ENCODE results near the gene VPS37B. TPM values are rescaled to one million over a fixed set of nuclear protein-coding genes. Genes with fewer than 3 reads are reported as not detected.

VPS37B gene
- total RNA-seq, 1 donor from 2014 or later = 16.0 TPM

DNA sequence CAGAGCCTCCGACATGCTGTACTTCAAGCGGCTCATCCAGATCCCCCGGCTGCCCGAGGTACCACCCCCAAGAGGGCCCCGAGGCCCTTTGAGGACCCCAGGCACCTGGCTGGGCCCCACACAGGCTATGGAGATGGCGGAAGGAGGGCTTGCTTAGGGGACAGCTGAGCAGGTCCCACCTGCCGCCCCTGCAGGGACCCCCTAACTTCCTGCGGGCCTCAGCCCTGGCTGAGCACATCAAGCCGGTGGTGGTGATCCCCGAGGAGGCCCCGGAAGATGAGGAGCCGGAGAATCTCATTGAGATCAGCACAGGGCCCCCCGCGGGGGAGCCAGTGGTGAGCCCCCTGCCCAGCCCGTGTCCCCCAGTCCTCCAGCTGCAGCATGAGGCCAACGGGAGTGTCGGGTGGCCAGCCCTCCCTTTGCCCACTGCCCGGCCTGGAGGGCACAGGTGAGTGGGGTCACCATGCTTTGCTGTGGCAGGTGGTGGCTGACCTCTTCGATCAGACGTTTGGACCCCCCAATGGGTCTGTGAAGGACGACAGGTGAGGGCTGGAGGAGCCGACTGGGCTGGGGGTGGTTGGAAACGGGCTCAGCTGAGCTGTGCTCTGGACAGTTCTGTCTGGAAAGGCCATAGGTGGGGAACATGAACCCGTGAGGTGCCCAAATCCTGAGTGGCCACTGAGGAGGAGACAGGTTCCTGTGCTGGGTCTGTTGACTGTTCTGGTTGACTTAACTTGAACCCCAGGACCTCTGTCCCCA, 40.7 kb downstream of the VPS37B start:
- intact Hi-C loops (cut with micrococcal nuclease) = no loop called here

DNA sequence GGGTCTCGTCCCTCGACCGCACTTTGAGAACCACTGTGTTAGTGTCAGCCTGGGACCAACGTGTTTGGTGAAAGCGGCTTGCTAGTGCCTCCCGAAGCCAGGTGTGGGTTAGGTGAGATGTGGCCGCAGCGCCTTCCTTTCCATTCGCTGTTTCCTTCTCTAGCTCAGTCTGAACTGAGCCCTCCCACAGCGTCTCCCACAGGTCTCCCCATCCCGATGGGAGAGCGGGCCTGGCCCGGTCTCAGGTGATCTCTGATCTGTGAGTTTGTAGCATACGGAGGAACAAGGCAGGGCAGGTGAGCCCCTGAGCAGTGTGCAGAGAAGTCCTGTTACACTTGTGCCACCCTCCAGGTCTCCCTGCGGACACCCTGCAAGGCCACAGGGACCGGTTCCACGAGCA, 41.4 kb downstream of the VPS37B start:
- intact Hi-C loops (cut with micrococcal nuclease) = no loop called here

GRCh38 chr12:122853582-122854245, 42.2 kb downstream of the VPS37B start:
- intact Hi-C loops (cut with micrococcal nuclease) = no loop called here

- intact Hi-C loops (cut with micrococcal nuclease) = no loop called here
These were observed 43.3 kb downstream of the VPS37B start for GRCh38 chr12:122852336-122853275.

DNA sequence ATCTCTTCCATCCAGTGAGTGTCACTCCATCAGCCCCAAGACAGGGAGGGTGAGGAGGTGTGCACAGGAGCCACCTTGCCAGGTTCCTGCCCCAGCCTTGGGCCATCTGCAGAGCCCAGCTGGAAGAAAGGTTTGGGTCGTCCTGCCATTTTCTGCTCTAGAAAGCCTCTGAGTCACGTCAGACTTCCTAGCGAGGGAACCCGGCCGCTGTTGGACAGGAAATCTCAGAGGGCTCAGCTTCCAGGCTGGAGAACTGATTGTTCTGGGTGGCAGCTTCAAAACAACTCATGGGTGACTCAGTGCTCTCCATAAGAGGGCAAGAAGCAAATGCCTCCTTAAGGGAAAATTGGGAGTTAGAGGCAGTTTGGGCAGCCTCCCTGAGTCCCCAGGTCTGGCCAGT, 44.1 kb downstream of the VPS37B start:
- intact Hi-C loops (cut with micrococcal nuclease) = no loop called here

DNA sequence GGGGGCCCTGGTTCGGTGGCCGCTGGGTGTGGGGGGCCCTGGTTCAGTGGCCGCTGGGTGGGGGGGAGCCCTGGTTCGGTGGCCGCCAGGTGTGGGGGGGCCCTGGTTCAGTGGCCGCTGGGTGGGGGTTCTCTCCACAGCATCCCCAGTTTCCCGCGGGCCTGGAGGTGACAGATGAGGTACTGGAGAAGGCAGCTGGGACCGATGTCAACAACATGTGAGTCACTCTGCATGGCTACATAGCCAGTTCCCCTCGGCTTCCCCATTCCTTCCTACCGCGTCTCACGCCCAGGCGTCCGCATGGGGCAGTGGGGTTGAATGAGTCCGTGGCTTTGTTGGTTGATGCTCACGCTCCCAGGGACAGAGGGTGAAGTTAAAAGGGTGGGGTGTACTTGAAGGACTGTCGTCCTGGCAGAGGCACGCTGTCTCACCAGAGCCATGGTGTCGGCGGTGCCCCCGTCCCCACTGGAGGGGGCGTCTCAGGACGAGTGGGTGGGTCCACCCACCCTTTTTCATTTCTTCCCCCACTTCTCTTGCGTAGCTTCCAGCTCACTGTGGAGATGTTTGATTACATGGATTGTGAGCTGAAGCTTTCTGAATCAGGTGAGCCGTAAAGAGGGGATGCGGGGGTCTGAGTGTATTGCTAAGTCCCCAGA, 45.1 kb downstream of the VPS37B start:
- intact Hi-C loops (cut with micrococcal nuclease) = no loop called here

DNA sequence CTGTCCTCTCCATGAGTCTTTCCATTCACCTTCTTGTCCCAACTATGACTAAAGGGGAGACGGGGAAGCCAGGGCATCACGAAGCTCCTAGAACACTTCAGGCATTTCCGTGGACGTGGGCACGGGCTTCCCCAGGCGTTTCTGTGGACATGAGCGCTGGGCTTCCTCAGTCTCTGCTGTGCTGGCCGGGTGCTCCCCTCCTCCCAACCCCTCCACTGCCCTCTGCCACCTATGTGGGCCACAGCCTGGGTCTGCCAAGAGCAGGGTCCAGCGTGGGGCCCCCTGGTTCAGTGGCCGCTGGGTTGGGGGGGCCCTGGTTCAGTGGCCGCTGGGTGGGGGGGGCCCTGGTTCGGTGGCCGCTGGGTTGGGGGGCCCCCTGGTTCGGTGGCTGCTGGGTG, 45.9 kb downstream of the VPS37B start:
- intact Hi-C loops (cut with micrococcal nuclease) = no loop called here

GRCh38 chr12:122849352-122850047, 46.4 kb downstream of the VPS37B start:
- intact Hi-C loops (cut with micrococcal nuclease) = no loop called here

- intact Hi-C loops (cut with micrococcal nuclease) = no loop called here
These were observed 47.2 kb downstream of the VPS37B start for GRCh38 chr12:122848471-122849351.

DNA sequence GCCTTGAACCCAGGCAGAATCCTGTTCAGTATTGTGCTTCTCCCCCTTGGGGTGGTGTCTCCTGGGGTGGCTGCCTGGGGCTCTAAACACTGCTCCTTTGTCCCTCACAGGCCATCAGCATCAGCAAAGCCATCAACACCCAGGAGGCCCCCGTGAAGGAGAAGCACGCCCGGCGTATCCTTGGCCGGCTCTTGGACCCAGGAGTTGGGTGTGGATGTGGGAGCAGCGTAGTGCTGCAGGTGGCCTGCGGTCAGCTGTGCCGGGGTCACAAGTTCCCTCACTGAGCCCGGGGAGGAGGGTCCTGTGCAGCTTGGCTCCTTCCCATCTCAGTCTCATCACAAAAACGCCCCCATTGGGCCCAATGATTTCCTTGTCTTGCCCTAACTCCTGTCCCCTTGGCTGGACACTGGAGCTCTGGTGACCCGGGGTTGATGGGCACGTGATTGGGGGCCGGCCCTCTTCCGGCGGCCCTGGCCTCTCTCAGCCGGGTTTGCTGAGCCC, 48.0 kb downstream of the VPS37B start:
- intact Hi-C loops (cut with micrococcal nuclease) = no loop called here

DNA sequence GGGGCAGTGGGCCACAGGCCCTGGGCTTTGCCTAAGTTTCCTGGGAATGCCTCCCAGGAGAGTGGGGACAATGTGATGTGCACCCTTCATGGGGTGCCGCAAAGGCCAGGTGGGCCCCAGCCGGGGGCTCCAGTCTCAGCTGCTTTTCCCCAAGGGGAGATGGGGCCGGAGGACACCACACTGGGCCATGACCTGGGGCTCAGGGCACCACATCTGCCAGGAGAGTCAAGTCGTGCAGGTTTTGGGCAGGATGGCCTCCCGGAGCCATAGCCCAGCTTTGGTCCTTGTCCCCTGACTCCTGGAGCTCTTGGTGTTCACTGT, 48.4 kb downstream of the VPS37B start:
- intact Hi-C loops (cut with micrococcal nuclease) = no loop called here

DNA sequence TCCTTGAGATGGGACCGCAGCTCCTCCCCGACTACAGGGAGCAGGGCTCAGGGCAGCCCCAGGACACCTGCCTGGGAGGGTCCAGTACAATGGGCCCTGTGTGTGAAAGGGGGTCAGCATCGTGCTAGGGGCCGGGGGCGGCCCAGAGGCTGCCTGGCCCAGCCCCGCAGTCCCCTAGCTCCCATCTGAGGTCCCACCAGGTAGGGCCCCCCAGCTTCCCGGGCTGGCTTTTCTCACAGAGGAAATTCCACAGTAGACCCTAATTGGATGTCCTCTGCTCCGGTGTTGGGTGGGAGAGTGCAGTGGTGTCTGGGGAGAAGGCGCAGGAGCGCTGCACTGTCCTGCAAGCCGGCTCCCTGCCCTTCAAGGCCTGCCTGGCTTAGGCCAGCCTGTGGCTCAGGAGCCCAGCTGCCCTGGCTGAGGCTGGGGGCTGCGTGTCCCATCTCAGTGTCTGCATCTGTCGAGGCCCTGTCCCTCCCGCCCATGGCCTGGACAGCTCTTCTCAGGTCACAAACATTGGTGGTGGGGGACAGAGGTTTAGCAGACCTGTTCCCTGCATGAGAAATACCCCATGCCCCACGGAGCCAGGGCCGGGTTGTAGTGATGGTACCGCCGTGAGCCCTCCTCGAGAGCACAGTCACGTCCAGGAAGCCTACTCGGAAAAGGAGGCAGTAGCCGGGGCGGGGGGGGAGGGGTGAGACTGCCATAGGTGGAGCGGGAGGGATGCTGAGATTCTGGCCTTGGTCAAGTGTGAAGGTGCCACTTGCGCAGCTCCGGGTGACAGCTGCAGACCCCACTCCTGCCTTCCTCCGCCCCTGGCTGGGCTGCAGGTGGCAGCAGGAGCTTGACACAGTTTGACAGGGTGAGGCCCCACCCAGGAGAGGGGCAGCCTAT, 49.1 kb downstream of the VPS37B start:
- intact Hi-C loops (cut with micrococcal nuclease) = no loop called here

- intact Hi-C loops (cut with micrococcal nuclease) = no loop called here
These were observed 49.9 kb downstream of the VPS37B start for GRCh38 chr12:122845865-122846621.

DNA sequence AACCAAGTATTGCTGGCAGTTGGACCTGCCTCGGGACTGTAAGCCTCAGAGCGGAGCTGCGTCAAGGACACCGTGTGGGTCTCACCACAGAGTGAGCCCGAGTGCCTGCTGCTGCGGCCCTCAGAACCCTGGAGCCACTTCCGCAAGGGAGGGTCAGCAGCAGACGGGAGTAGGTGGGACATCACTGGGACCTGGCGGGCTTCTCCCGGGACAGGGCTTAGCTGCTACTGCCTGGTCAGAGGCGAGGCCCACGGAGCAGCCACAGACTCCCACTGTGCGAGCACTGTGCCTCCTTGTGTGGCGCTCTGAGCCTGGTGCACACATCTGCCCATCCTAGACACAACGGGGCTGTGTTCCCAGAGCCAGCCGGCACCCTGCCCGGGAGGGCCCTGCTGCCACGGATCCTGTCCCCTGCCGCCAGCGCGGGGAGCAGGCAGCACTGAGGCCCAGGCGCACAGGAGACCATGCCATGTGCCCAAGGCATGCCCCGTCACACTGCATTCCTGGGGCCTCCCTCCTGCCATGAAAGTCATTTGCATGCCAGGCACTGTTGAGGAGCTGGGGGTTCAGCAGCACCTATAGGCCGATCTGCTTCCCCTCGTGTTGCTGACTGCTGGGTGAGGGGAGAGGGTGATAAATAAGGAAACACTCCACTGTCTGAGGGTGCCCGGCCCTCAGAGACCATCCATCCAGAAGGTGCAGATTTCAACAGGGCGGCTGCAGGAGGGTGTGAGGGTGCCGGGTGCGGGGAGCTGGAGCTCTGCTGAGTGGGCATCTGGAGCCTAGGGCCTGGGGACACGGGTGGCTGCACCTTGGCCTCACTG, 50.7 kb downstream of the VPS37B start:
- intact Hi-C loops (cut with micrococcal nuclease) = no loop called here

DNA sequence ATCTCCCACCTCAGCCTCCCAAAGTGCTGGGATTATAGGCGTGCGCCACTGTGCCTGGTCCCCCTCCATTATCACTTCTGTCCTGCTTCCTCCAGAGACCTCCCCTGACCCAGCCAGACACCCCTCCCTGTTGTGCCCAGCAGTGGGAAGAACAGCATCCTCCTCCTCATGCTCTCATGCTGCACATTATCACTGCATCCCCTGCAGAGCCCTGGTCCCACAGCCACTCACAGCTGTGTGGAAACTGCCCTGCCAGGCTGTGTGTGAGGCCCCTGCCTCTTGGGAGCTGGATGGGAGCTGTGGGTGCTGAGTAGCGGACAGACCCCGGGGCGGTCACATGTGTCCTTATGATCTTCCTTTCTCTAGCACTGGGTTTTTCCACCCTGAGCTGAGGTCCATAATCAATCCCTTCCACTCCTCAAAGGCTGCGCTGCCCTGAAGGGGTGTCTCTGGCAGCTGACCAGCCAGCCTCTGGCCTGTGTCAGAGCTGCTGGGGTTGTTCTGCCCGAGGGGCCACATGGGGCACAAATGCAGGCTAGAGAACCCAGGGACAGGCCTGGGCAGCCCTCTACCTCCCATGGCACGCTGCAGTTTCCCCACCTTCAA, 51.5 kb downstream of the VPS37B start:
- intact Hi-C loops (cut with micrococcal nuclease) = no loop called here

GRCh38 chr12:122843455-122843854, 52.5 kb downstream of the VPS37B start:
- intact Hi-C loops (cut with micrococcal nuclease) = no loop called here
